ENCODE measurements around the gene SPEM1. TPM values are rescaled to one million over a fixed set of nuclear protein-coding genes. Genes with fewer than 3 reads are reported as not detected.

Gene SPEM1
- total RNA-seq, 1 donor: not detected

DNA sequence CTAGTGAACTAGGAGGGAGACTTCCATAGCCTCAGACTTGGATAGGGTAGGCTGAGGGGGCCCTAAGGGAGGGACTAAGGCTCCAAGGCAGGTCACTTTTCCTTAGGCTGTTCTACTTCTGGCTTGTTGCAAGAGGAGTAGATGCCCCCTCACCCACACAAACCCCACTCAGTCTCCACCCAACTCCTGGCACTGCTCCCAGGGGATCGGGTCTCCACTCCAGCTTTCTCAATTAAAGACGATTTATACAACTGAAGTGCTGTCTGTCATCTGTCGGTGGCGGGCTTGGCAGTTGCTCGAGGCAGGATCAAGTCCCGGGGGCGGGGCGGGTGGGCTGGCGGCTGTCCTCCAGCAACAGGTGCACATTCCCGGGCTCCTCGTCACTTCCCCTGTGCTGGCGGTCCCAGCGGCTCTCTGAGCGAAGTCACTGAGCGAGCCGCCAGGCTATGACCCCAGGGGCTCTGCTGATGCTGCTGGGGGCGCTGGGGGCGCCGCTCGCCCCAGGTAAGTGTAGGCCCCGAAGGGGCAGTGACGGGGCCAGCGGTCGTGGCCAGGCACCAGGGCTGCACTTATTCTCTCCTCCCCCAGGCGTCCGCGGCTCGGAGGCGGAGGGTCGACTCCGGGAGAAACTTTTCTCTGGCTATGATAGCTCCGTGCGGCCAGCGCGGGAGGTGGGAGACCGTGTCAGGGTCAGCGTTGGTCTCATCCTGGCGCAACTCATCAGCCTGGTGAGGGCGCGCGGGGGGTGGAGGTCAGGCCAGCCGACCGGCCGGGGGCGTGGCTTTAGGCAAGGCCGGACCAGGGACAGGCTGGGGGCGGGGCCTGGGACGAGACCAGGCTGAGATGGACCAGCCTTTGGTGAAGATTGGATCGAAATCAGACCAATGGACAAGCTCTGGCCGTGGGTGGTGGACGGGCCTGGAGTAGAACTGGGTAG lies 24.8 kb downstream of the SPEM1 start, which contains the start of gene CHRNB1:
Gene CHRNB1 (plus strand): TSS at position 380 of the 937 bp plus-strand sequence. CDS start 67 bp downstream, at position 447.
- no peaks in the 10 kb centered on the region for H4K20me1 ChIP-seq (ENCODE audit: insufficient read depth, low read length)
- no peaks in the 10 kb centered on the region for H3K9me3 ChIP-seq (ENCODE audit: low read depth, low read length)
- no peak within 1 kb of the TSS for H3K27ac ChIP-seq (ENCODE audit: low read depth, low read length)
- peak within 1 kb of the TSS; percentile 64 for H3K4me3 ChIP-seq (ENCODE audit: insufficient read depth, low read length)
- TF ChIP-seq, protein P1, sequence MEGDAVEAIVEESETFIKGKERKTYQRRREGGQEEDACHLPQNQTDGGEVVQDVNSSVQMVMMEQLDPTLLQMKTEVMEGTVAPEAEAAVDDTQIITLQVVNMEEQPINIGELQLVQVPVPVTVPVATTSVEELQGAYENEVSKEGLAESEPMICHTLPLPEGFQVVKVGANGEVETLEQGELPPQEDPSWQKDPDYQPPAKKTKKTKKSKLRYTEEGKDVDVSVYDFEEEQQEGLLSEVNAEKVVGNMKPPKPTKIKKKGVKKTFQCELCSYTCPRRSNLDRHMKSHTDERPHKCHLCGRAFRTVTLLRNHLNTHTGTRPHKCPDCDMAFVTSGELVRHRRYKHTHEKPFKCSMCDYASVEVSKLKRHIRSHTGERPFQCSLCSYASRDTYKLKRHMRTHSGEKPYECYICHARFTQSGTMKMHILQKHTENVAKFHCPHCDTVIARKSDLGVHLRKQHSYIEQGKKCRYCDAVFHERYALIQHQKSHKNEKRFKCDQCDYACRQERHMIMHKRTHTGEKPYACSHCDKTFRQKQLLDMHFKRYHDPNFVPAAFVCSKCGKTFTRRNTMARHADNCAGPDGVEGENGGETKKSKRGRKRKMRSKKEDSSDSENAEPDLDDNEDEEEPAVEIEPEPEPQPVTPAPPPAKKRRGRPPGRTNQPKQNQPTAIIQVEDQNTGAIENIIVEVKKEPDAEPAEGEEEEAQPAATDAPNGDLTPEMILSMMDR (IDR thresholded peaks at IDR 0.05; ENCODE audit: extremely low read depth, low read depth, low read length): no peak
- peaks cover 39% of the 10 kb centered on the region for H3K27me3 ChIP-seq (ENCODE audit: insufficient read depth, low read length)
- peak within 1 kb of the TSS; percentile 77 for H3K4me2 ChIP-seq (ENCODE audit: insufficient read depth, low read length)
- H3K4me1 ChIP-seq (ENCODE audit: insufficient read depth, low read length): peaks cover 20% of the 10 kb centered on the region
- H2AFZ ChIP-seq (ENCODE audit: low read length): peak within 1 kb of the TSS; percentile 68
- no peaks in the 10 kb centered on the region for H3K79me2 ChIP-seq (ENCODE audit: insufficient read depth, low read length)
- H3K36me3 ChIP-seq (ENCODE audit: insufficient read depth, low read length): no peaks in the 10 kb centered on the region
- DNase-seq (ENCODE audit: insufficient read length, low spot score, missing footprints): peak; percentile 96

DNA sequence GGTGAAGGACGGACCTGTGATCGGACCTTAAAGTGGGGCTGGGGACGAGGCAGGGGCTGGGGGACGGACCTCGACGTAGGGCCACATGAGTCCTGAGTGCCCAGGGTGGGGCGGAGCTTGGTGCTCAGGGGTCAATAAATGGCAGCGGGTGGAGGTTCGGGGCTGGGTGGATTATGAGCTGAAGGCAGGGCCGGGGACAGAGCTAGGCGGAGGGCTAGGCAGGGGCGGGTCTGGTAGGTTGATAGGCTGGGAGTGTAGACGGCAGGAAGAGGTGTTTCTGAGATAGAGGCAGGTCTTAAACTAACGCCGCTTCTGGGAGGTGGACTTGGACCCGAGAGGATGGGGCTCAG lies 25.5 kb downstream of the SPEM1 start:
- Histone ChIP-seq H3K4me2 (ENCODE audit: insufficient read depth, low read length) (peak overlapping the region; percentile 77), H3K9me3 (ENCODE audit: low read depth, low read length) (no peaks in the 10 kb centered on the region), H3K27me3 (ENCODE audit: insufficient read depth, low read length) (peaks cover 33% of the 10 kb centered on the region), H2AFZ (ENCODE audit: low read length) (peak overlapping the region; percentile 68), H3K27ac (ENCODE audit: low read depth, low read length) (no peak overlapping the region), H3K4me3 (ENCODE audit: insufficient read depth, low read length) (peak overlapping the region; percentile 64), H4K20me1 (ENCODE audit: insufficient read depth, low read length) (no peaks in the 10 kb centered on the region), H3K4me1 (ENCODE audit: insufficient read depth, low read length) (peaks cover 17% of the 10 kb centered on the region), H3K36me3 (ENCODE audit: insufficient read depth, low read length) (no peaks in the 10 kb centered on the region), H3K79me2 (ENCODE audit: insufficient read depth, low read length) (no peaks in the 10 kb centered on the region)
- TF ChIP-seq, protein P1 (IDR thresholded peaks at IDR 0.05; ENCODE audit: extremely low read depth, low read depth, low read length): no peak
- DNase-seq (ENCODE audit: insufficient read length, low spot score, missing footprints): no peak

DNA sequence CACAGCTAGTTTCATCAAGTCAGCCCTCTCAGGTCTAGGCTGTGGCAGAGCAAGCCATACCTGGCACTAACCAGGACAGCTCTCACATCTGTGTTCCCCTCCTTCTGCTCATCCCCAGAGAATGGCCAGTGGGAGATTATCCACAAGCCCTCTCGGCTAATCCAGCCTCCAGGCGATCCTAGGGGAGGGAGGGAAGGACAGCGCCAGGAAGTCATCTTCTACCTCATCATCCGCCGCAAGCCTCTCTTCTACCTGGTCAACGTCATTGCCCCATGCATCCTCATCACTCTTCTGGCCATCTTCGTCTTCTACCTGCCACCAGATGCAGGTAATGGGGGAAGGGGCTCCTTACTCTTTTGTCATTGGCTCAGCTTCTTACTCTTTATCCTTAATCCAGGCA lies 28.3 kb downstream of the SPEM1 start:
- H3K79me2 ChIP-seq (ENCODE audit: insufficient read depth, low read length): no peaks in the 10 kb centered on the region
- peaks cover 29% of the 10 kb centered on the region for H3K27me3 ChIP-seq (ENCODE audit: insufficient read depth, low read length)
- H3K27ac ChIP-seq (ENCODE audit: low read depth, low read length): no peak overlapping the region
- no peak overlapping the region for H3K4me2 ChIP-seq (ENCODE audit: insufficient read depth, low read length)
- H3K4me1 ChIP-seq (ENCODE audit: insufficient read depth, low read length): peaks cover 14% of the 10 kb centered on the region
- no peaks in the 10 kb centered on the region for H3K9me3 ChIP-seq (ENCODE audit: low read depth, low read length)
- no peaks in the 10 kb centered on the region for H4K20me1 ChIP-seq (ENCODE audit: insufficient read depth, low read length)
- TF ChIP-seq, protein P1 (IDR thresholded peaks at IDR 0.05; ENCODE audit: extremely low read depth, low read depth, low read length): no peak
- H2AFZ ChIP-seq (ENCODE audit: low read length): no peak overlapping the region
- H3K36me3 ChIP-seq (ENCODE audit: insufficient read depth, low read length): no peaks in the 10 kb centered on the region
- no peak overlapping the region for H3K4me3 ChIP-seq (ENCODE audit: insufficient read depth, low read length)
- peak; percentile 67 for DNase-seq (ENCODE audit: insufficient read length, low spot score, missing footprints)

DNA sequence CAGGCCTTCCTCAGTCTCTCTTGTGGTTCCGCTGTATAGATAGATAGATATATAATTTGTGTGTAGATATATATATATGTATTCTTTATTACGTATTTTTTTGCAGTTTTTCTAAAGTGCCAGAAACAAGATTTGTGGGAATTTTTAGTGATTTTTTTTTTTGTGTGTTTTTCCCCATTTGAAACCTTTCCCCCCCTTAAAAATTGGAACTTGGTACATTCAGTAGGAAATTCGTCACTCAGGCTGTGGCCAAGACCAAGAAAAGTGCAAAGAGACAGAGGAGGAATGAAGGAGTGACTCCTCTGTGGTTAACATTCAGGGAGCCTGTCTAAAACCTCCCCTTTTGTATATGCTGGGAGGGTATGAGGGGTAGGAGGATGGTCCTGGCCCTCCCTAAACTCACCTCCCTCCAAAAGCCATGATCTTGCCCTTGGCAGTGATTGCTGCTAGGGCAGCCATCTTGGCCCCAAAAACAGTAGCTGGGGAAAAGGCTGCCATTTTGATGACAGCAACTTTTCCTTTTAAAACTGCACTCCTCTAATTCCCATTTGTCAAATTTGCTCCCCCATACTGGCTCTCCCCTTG lies 39.9 kb downstream of the SPEM1 start:
- Histone ChIP-seq H4K20me1 (ENCODE audit: insufficient read depth, low read length) (peaks cover 4% of the 10 kb centered on the region), H2AFZ (ENCODE audit: low read length) (no peak overlapping the region), H3K4me2 (ENCODE audit: insufficient read depth, low read length) (no peak overlapping the region), H3K27me3 (ENCODE audit: insufficient read depth, low read length) (no peaks in the 10 kb centered on the region), H3K4me1 (ENCODE audit: insufficient read depth, low read length) (no peaks in the 10 kb centered on the region), H3K79me2 (ENCODE audit: insufficient read depth, low read length) (peaks cover 4% of the 10 kb centered on the region), H3K36me3 (ENCODE audit: insufficient read depth, low read length) (peaks cover 19% of the 10 kb centered on the region), H3K9me3 (ENCODE audit: low read depth, low read length) (no peaks in the 10 kb centered on the region), H3K4me3 (ENCODE audit: insufficient read depth, low read length) (no peak overlapping the region), H3K27ac (ENCODE audit: low read depth, low read length) (no peak overlapping the region)
- TF ChIP-seq, protein P1 (IDR thresholded peaks at IDR 0.05; ENCODE audit: extremely low read depth, low read depth, low read length): no peak
- DNase-seq (ENCODE audit: insufficient read length, low spot score, missing footprints): peak; percentile 86

Data from osteoblast (primary cell).